NOMO-1 (cell line): ENCODE data around the gene B3GNT2.

Experiments used
- DNase-seq, 2 experiments: peaks; one replicate each; lab custom pipeline; 2025; ENCODE audit not compliant: unreplicated experiment in 2 of 2; lab: John Stamatoyannopoulos, UW

B3GNT2 gene

DNA sequence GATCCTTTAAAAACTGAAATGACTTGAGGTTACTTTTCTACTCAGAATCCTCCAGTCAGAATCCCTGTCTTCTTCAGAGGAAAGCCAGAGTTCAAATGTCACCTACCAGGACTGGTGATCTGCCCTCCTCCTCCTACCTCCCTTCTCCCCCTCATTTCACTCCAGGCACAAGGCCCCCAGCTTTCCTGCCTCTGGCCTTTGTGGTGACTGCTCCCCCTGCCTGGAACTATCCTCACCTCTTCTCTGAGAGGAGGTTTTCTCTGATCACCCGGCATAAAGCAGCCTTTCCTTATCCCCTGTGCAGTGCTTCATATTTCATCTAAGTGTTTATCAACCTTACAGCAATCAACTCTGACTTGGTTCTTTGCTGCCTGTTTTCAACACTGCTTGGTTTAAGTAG, 6.8 kb downstream of the B3GNT2 start:
- no peak for DNase-seq

DNA sequence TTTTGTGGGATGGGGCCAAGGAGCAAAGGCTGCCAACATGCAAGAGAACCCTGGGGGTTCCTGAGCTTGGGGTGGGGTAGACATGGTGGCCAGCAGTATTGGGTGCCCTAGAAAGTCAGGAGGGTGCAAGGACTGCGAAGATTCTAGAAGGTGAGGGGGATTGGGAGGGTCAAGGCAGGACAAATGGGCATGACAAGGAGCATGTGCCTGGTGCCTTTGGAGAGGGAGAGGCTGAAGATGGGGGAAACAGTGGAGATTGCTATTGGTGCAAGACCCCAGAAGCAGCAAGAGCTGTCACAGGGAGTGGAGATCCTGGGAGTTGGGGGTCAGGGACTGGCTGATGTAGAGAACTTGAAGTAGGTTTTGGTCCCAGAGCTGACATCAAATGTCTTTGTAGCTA, 7.5 kb downstream of the B3GNT2 start:
- no peak for DNase-seq

DNA sequence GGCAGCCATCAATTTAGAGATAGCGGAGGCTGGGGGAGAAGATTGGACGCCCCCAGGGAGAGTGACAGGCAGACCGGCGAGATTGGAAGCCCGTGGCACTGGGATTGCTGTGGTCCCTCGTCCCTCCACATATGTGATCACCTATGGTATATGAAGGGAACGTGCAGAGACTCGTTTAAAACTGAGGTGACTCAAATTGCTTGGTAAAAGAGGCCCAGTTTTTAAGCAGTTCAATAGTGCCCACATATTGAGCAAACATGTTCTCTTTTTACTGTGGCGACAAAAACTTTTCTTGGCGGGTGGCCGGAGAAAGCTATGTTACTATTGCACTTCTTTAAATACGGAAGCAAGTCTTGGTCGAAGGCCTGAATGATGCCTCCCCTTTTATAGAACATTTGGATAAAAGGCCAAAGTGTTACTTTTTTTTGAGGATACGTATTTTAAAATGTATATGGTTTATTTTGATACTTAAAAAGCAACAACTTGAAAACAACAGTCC, 9.1 kb downstream of the B3GNT2 start:
- peak; percentile 70 to 73 for DNase-seq

DNA sequence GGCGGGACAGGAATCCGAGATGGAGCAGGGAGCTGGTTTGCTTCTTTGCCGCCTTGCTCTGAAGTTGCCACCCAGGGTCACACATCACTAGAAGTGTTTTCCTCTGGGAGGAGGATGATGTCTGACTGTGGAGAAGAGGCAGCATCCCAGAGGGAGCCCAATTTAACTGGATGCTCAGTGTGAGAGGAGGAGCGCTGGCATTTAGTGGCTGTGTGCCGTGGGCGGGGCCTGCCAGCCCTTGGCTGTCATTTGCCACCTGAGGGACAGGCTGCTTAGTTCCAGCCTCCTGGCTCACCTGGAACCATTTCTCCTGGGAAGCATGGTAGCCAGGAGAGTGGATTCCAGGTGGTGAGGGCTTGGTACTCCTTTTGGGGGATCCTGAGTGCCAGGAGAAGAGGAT, 9.6 kb downstream of the B3GNT2 start:
- DNase-seq, result no peak

DNA sequence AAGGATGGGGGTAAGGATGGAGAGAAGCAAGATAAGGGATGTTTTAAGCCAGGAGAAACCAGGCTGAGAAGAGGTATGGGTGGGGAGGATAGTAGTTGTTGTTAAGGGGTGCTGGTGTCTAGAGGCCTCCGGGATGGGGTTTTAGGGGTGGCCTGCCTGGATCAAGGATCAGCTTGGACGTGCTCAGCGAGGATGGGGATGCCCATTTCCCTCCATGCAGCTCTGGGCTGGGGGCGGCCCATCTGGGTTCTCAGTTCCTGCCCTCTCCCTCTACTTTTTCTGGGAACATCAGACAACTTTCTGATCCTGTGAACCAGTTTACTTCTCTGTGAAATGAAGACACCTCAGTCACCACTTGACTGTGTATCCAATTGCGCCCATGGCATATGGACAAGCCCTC, 10.1 kb downstream of the B3GNT2 start:
- DNase-seq, result no peak

DNA sequence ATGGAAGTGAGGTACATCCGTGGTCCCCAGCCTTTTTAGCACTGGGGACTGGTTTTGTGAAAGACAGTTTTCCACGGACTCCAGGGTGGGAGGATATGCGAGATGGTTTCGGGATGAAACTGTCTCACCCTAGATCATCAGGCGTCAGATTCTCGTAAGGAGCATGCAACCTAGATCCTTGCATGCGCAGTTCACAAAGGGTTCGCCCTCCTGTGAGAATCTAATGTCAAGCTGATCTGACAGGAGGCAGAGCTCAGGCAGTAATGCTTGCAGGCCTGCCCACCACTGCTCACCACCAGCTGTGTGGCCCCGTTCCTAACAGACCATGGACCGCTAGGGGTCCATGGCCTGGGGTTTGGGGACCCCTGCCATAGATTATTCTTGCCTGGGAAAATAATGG, 11.6 kb downstream of the B3GNT2 start:
- no peak for DNase-seq

DNA sequence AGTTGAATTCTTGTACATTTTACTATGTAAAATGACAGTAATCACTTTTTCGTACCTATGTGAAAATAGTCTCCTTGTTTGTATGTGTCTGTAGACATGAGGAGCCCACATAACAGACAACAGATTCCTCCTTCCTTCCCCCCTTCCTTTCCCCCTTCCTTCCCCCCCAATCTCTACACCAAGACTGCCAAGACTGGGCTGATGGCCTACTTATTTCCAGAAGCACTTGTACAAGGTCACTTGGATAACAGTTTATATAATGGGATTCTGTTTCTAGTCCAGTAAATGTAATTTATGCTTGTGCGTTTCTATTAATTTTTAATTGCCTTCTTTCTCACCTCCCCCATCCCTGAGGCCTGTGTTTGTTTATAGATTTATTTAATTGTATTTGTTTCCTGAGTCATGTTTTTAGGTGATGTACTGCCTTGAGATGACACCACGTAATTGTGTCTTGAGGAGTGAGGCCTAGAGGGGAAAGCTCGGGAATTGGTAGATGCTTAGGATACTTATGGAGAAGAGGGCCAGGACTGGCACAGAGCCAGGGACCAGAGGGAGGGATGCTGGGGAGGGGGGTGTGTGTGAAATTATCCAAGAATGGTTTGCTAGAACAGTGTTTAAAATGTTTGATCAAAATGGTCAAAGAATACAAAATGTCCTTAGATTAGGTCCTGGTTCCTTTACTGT, 12.3 kb downstream of the B3GNT2 start:
- DNase-seq, result no peak

DNA sequence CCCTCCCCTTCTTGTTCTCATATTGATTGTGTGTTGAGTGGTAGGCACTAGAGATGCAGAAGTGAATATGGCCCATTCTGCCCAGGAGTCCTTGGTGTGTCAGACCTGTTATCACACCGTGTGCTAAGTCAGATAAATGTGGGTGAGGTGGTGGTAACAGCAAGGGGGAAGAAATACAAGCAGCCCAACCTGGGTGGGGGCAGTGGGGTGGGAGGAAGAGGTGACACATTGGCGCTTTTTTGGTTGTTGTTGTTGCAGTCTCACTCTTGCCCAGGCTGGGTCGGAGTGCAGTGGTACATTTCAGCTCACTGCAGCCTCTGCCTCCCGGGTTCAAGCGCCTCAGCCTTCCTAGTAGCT, 12.8 kb downstream of the B3GNT2 start:
- no peak for DNase-seq

DNA sequence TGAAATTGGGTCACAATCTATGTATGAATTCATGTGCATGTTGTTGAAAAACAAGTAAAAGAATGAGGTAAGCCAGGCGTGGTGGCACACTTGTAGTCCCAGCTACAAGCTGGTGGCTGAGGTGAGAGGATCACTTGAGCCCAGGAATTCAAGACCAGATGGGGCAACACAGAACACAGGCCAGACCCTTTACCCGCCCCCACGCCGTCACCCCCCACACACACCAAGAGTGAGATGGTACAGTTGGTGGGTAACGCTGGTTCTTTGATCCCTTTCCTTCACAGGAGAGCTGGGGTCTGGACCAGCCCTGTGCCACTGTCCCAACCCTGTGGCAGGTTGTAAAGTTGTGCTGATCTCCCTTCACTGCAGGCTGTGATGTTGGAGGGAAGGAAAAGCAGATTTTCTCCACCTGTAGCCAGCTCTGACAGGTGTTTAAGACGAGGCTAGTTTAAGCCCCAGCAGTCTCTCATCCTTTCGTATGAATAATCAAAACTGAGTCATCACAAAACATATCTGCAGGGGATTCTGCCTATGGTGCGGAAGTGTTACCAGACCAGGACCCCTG, 13.6 kb downstream of the B3GNT2 start:
- DNase-seq, result no peak

DNA sequence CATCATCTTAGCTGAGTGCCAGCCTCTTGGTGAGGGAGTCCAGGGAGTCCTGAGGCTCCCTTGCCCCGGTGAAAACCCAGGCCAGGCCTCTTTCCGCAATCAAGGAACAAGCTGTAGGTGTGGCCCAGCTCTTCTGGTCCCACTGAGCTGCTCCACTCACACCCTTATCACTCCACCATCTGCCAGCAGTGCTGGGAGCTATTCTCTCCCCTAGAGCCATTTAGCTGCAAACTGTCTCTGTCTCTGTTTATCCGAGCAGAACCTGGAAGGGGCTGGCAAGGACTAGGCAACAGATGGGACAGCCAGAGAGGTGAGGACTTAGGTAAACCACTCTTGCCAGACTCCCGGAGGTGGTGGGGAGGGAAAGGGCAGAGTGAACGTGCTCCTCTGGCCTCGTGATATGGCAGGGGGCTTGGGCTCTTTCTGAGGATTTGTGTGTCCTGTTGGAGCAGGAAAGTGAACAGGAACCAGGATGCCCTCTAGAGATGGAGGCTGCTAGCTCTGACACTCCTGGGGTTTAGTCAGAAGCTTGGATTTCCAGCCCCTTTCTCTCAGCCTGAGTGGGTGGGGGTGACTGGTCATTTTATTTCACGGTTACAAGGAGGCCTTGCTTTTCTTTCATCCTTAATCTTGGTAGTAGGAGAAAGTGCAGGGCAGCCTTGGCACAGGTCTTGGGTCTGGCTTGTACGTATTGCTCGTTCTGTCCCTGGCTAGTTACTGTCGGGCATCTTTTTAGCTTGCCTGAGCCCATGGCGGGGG, 19.6 kb downstream of the B3GNT2 start:
- no peak for DNase-seq

DNA sequence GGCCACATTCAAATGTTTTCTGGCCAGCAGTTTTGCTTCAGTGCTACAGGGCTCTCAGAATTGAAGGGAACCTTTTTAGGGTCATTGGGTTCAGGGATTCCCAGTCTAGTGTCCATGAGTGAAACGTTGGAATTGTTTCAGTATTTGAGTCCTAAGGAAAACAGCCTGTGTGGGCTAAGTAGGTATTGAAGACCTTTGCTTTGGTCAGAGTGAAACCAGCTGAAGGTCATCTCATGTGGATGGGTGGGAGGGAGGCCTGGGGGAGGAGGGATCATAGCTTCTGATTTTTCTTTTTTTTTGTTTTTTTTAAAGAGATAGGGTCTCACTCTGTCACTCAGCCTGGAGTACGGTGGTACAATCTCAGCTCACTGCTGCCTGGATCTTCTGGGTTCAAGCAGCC, 20.2 kb downstream of the B3GNT2 start:
- no peak for DNase-seq

DNA sequence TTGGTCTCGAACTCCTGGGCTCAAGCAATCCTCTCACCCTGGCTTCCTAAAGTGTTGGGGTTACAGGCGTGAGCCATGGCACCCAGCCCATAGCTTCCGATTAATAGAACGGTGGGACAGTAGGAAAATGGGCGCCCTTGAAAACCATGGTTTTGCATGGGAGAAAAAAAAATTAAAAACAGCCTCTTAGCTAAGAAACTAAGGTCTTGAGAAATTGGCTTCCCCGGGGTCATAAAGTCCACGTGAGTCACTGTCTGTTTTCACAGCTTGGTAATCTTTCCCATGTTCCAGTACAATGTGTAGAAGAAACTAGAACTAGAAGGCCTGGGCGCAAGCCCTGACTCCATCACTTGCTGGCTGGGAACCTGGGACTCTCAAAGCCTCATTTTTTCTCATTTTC, 20.7 kb downstream of the B3GNT2 start:
- DNase-seq, result peak; percentile 42 to 57

DNA sequence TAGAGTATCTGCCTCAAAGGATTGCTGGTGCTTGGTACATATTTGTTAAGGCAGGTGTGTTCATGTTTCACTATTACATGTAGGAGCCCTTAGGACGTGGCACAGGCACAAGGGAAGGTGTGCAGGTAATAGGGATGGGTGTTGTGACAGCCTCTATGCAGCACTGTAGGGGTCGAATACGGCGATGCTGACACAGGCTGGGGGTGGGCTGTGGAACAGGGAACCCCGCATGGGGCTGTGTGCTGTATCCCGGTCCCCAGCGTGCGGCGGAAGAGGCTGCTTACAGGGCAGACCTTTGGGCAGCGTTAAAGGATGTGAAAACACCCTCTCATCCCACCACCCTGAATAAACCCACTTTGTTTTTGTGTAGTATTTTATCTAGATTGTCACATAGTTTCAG, 21.5 kb downstream of the B3GNT2 start:
- DNase-seq, result no peak

DNA sequence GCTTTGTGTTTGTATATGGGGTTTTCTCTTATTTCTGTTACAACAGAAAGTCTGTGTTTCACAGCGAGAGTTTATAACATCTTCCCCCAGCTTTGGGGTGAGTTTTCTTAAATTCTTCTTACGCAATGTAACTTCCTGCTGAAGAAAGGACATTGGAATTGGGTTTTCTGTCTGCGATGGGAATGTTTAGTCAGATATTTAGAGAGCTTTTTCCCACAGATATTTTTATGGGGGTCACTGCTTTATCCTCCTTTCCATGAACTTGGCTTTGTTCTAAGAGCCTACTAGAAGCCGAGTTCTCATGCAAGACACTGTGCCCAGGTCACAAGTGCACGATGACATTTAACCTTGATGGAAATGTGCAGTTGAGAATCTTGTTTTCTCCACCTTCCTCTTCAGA, 22.1 kb downstream of the B3GNT2 start:
- DNase-seq, result no peak

DNA sequence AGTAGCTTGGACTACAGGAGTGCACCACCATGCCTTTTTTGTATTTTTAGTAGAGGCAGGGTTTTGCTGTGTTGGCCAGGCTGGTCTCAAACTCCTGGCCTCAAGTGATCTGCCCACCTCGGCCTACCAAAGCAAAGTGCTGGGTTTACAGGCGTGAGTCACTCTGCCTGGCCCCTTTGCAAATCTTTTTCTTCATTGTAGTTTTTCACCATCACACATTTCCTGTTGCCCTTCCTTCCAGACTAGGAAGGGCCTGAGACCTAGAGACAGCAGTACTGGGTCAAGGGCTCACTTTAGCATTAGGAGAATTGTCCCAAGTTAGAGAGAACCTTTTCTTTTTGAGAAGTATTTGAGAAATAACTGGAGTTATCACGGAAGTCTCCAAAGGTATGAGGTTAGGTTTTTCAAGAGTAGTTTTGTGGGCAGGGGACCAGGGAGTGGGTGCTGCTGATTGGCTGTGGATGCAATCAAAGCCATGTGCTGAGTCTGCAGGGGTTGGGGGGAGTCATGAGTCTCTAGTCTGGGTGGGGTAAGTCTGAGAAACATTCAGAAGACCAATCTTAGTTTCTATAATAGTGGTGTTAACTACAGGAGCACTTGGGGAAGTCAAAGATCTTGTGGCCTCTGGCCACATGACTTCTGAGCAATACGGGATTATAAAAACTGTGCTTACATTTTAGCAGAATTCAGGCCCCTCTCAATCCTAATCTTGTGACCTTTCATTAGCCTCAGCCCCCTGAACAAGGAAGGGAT, 23.7 kb downstream of the B3GNT2 start:
- DNase-seq, result no peak

DNA sequence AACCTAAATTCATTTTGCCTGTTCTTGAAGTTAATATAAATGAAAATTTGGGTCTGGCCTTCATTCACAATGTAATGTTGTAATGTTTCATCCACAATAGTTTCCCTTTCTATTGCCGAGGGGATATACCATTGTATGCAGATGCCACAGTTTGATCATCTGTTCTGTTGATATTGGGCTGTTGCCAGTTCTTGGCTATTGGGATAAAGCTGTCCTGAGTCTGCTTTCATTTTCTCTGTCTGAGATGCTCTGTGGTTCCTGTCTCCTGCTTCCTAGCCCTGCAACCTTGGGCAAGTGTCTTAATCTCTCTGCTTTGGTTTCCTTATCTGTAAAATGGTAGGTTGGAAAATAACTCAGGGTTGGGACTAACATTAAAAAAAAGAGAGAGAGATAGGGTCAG, 25.2 kb downstream of the B3GNT2 start:
- DNase-seq, result no peak

DNA sequence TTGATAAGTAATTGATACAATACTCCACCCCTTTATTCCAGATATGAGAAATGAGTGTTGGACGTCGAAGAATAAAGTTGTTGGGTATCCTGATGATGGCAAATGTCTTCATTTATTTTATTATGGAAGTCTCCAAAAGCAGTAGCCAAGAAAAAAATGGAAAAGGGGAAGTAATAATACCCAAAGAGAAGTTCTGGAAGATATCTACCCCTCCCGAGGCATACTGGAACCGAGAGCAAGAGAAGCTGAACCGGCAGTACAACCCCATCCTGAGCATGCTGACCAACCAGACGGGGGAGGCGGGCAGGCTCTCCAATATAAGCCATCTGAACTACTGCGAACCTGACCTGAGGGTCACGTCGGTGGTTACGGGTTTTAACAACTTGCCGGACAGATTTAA, 26.3 kb downstream of the B3GNT2 start:
- DNase-seq, result no peak

DNA sequence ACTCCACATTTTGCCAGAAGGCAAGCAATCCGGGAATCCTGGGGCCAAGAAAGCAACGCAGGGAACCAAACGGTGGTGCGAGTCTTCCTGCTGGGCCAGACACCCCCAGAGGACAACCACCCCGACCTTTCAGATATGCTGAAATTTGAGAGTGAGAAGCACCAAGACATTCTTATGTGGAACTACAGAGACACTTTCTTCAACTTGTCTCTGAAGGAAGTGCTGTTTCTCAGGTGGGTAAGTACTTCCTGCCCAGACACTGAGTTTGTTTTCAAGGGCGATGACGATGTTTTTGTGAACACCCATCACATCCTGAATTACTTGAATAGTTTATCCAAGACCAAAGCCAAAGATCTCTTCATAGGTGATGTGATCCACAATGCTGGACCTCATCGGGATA, 26.8 kb downstream of the B3GNT2 start:
- no peak for DNase-seq

DNA sequence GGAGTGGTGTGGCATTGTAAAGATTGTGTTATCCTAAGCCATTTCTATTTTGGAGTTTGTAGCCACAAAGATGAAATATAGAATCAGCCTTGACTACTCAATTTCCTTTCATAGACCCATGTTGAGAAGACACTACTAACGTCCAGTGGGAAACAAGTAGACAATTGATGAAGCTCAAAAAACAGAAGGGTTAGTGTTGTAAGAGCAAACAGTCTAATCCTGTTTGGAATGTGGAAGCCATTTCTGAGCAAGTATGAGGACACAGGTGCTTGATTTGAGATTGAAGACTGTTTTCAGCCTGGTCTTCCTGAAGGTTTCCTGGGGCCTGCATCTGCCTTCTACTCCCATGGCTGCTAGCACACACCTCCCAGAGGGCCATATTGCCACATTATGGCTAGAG, 29.1 kb downstream of the B3GNT2 start:
- DNase-seq, result no peak

DNA sequence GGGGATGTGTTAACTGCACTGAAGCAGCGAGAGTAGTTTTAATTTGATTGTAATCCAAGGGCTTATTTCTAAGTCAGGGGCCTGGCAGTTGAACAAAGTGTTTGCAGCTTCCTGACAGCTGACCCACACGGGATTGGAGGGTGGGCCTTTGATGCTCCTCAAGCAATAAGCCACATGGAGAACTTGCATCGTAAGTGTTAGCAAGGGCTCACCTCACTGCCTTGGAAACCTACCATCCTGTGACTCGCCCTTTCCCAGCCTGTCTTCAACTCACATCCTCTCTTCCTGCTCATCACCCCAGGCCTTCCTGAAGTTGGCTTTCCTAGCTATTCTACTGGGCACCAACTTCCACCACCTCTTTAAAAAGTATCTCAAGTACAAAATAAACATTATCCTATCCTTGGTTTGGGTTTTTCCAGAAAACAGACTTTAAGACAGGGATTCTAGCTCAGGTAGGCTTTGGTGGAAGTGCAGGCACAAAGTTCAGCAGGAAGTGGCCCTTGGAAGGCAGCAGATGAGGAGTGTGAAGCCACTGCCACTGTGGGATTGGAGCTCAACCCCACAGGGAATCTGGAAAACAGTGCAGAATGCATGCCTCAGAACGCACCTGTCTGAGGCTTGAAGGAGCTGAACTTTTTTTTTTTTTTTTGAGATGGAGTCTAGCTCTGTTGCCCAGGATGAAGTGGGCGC, 31.6 kb downstream of the B3GNT2 start:
- DNase-seq, result no peak

DNA sequence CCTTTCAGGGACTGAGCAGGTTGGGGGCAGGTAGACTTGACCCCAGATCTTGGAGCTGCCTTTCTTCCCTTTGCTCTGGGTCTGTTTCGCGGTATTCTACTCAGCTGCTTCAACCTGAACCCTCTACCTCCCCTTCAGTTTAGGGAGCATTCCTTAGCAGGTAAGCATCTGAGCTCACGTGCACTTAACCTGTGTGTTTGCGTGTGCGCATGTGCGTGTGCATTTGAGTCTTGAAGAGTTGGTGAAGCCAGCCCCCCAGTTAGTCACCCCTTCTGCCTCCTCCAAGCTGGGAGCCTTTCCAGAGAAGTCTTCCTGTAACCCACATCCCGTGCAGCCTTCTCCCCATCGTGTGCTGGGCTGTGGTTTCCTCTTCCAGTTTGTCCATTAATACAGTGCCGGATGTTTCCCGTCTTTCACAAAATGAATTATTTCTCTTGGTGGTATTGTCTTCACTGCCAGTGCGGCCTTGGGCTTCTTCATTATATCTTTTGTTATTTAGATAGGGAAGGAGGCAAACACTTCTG, 33.2 kb downstream of the B3GNT2 start:
- DNase-seq, result no peak
